ENCODE results near the gene CALML6.

DNA sequence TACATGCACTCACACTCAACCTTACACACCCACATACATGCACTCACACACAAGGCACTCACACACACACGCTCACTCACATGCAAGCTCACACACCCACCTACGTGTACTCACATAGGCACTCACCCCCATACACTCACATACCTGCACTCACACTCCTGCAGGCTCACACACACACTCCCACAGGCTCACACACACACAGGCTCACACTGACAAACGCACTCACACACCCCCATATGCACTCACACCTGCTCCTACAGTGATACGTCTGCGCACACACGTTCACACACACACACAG is 23.2 kb downstream of the CALML6 start:
- TF ChIP-seq, protein P1, sequence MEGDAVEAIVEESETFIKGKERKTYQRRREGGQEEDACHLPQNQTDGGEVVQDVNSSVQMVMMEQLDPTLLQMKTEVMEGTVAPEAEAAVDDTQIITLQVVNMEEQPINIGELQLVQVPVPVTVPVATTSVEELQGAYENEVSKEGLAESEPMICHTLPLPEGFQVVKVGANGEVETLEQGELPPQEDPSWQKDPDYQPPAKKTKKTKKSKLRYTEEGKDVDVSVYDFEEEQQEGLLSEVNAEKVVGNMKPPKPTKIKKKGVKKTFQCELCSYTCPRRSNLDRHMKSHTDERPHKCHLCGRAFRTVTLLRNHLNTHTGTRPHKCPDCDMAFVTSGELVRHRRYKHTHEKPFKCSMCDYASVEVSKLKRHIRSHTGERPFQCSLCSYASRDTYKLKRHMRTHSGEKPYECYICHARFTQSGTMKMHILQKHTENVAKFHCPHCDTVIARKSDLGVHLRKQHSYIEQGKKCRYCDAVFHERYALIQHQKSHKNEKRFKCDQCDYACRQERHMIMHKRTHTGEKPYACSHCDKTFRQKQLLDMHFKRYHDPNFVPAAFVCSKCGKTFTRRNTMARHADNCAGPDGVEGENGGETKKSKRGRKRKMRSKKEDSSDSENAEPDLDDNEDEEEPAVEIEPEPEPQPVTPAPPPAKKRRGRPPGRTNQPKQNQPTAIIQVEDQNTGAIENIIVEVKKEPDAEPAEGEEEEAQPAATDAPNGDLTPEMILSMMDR (conservative IDR thresholded peaks at IDR 0.05): no peak
- TF ChIP-seq ZFX (IDR thresholded peaks at IDR 0.05): no peak
